ENCODE measurements around the gene CAST.
A peak's percentile ranks its signal among the peaks of the same experiment; 100 is the strongest.

Gene CAST

GRCh38 chr5:96750110-96750822, 88.1 kb downstream of the CAST start:
- DNase-seq (ENCODE audit: low spot score): no peak
- TF ChIP-seq CTCF (IDR thresholded peaks at IDR 0.05; ENCODE audit: extremely low read depth, insufficient read depth, missing control alignments): no peak
- in situ Hi-C loops (cut with MboI; ENCODE audit: low pct_unique_long_range_greater_than_20kb, low sequenced_read_pairs, unreplicated experiment): no loop called here

DNA sequence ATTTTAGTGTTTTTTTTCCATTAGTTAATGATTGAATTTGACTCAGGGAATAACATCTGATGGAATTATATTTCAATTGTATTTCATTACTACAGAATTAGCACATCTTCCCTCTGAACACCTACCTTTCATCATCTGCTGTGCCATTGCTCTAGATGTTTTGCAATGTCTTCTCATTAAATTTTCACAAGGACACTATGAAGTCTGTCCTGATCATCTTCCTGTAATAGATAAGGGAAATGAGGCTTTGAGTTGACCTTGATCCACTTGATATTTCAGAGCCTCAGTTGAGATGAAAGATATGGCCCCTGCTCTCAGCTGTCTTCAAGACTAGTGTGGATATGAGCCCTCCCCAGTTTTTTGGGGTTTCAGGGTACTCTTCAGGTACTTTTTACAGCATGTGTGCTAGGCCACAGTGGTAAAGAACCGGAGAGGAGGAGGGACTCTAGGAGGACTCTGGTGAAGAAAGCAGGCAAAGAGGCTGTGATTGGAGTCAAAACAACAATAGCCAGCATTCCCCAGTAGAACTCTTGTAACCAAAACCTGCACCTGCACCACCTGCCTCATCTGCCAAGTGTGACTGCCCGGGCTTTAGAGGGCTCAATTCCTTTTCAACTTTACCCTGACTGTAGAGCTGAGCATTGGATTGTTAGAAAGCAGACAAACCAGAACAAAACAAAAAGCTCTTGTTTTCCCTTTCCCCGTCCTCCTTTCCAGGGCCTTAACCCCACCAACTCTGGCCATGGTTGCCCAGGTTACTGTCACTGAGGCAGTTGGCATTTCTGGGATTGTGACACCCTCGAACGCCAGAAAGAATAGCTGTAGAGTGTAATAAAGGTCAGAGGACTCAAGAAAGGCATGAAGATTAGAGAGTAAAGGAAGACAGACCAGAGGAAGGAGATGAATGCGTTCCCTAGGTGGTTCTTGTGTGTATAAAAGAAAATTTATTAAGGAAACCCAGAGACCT, 89.3 kb downstream of the CAST start:
- in situ Hi-C loops (cut with MboI; ENCODE audit: low pct_unique_long_range_greater_than_20kb, low sequenced_read_pairs, unreplicated experiment): no loop called here

DNA sequence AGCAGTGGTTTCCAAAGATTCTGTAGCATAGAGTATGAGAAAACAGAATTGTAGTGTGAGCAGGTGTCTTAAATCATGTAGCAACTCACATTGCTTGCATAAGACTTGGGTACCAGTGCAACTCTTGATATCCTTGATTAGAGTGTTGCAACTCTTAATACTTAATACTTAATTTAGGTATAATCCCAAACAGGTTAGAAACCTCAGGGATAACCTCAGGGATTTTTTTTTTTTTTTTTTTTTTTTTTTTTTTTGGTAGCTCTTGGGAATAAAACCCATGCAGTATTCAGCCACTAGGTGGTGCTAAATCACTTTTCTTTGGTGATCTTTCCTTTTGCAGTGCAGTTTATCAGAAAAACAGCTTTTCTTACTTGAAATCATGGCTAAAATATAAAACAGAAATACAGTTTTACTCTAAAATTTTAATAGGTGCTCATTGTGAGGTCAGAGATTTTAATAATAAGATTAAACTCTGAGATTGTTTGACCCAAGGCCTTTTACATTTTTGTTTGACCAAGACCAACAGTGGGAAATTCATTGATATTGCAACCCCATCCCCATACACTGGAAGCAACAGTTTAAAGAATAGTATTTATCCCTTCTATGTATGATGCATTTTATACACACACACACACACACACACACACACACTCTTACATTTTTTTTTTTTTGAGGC, 90.3 kb downstream of the CAST start:
- in situ Hi-C loops (cut with MboI; ENCODE audit: low pct_unique_long_range_greater_than_20kb, low sequenced_read_pairs, unreplicated experiment): no loop called here
- peak; percentile 40 for TF ChIP-seq CTCF (IDR thresholded peaks at IDR 0.05; ENCODE audit: extremely low read depth, insufficient read depth, missing control alignments)
- DNase-seq (ENCODE audit: low spot score): peak; percentile 30

More for the DNA sequence above, 89.3 kb downstream of the CAST start:
- no peak for DNase-seq (ENCODE audit: low spot score)
- no peak for TF ChIP-seq CTCF (IDR thresholded peaks at IDR 0.05; ENCODE audit: extremely low read depth, insufficient read depth, missing control alignments)

DNA sequence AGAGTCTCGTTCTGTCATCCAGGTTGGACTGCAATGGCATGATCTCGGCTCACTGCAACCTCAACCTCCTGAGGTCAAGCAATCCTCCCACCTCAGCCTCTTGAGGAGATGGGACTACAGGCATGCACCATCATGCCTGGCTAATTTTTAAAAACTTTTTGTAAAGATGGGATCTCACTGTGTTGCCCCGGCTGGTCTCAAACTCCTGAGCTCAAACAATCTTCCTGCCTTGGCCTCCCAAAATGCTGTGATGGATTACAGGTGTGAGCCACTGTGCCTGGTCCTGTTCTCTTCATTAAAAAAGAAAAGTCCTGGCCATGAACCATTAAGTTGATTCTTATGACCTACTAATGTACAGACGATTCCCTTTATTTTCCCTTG, 90.8 kb downstream of the CAST start:
- no peak for TF ChIP-seq CTCF (IDR thresholded peaks at IDR 0.05; ENCODE audit: extremely low read depth, insufficient read depth, missing control alignments)
- in situ Hi-C loops (cut with MboI; ENCODE audit: low pct_unique_long_range_greater_than_20kb, low sequenced_read_pairs, unreplicated experiment): no loop called here
- DNase-seq (ENCODE audit: low spot score): no peak

DNA sequence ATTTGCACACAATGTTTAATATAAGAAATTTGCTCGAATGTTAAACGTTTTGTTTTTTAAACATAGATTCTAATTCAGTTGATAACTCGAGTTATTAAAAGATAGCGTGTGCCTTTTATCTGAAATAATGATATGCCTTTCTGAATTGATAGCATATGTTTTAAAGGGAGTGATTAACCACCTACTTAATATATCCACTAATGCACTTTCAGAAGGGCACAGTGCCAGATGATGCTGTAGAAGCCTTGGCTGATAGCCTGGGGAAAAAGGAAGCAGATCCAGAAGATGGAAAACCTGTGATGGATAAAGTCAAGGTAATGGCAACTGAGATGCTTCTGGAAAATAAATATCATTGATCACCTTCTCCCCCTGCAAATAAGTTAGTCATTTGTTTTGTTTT, 91.7 kb downstream of the CAST start:
- in situ Hi-C loops (cut with MboI; ENCODE audit: low pct_unique_long_range_greater_than_20kb, low sequenced_read_pairs, unreplicated experiment): no loop called here
- DNase-seq (ENCODE audit: low spot score): no peak
- TF ChIP-seq CTCF (IDR thresholded peaks at IDR 0.05; ENCODE audit: extremely low read depth, insufficient read depth, missing control alignments): no peak

DNA sequence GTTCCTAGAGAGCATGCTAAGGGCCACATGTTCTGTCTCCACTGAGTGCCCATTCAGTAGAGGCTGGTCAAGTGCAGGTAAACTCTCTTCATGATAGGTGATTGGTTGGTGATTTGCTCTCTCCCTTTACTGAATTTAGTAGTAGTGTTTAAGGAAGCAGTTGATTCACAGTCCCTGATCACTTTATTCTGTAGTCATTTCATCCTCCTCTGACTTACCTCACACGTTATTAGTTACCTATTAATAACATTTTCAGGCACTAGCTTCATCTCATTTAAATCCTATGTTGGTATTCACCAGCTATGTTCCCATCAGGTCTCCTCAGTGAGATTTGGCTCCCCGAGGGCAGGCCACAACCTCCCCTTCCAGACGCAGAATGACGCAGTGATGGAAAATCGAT, 93.7 kb downstream of the CAST start:
- in situ Hi-C loops (cut with MboI; ENCODE audit: low pct_unique_long_range_greater_than_20kb, low sequenced_read_pairs, unreplicated experiment): no loop called here
- TF ChIP-seq CTCF (IDR thresholded peaks at IDR 0.05; ENCODE audit: extremely low read depth, insufficient read depth, missing control alignments): no peak
- no peak for DNase-seq (ENCODE audit: low spot score)

Data from GM13977 (cell line).